H1 (cell line): Measurements from ENCODE around the gene RIPOR3. TPM values are rescaled to one million over a fixed set of nuclear protein-coding genes. Genes with fewer than 3 reads are reported as not detected.
A peak's percentile ranks its signal among the peaks of the same experiment; 100 is the strongest.

Source experiments
- CTCF ChIA-PET: fragments of 300-600 bp; sonication (Branson Sonifier 250); formaldehyde crosslinking; loops from one replicate; lab custom pipeline; 2021; ENCODE audit not compliant: partially characterized antibody; lab: Charles Lee
- POLR2A ChIA-PET: fragments of 300-600 bp; sonication (Branson Sonifier 250); formaldehyde crosslinking; loops from one replicate; lab custom pipeline; 2021; ENCODE audit warnings: inconsistent platforms; ENCODE audit not compliant: partially characterized antibody; lab: Charles Lee
- DNase-seq, 2 experiments: peaks; one replicate each; pipeline versions ENCODE4 v3.0.0 to v3.0.0-alpha.2; 2010 to 2022; ENCODE audit warnings: low spot score in 2 of 2, low read depth in 1 of 2, mixed read lengths in 1 of 2
- FAIRE-seq: peaks from 2 replicates; lab custom pipeline; 2011; peaks lifted over from hg19 to GRCh38; lab: Jason Lieb, UNC
- H2AFZ ChIP-seq: 2 replicates; pipeline ENCODE4 v1.8.1; 2012; ENCODE audit warnings: low read length, inconsistent platforms
- H2AK5ac ChIP-seq: 2 replicates; pipeline ENCODE4 v1.6.1; 2013; ENCODE audit warnings: low read depth, low read length
- H2BK120ac ChIP-seq: replicated peaks from 2 replicates; pipeline ENCODE3; 2013; ENCODE audit warnings: low read depth, low read length, inconsistent platforms
- H2BK12ac ChIP-seq: 2 replicates; pipeline ENCODE4 v1.6.1; 2013; ENCODE audit warnings: low read depth, low read length
- H2BK15ac ChIP-seq: 2 replicates; pipeline ENCODE4 v1.6.1; 2013; ENCODE audit warnings: low read length
- H2BK20ac ChIP-seq: 2 replicates; pipeline ENCODE4 v1.6.1; 2013; ENCODE audit warnings: low read length
- H2BK5ac ChIP-seq: 2 replicates; pipeline ENCODE4 v1.6.1; 2013; ENCODE audit warnings: low read depth, low read length
- H3K14ac ChIP-seq: 2 replicates; pipeline ENCODE4 v1.6.1; 2013; ENCODE audit warnings: inconsistent platforms; ENCODE audit not compliant: insufficient read length
- H3K18ac ChIP-seq: 2 replicates; pipeline ENCODE4 v1.6.1; 2013; ENCODE audit warnings: low read length; ENCODE audit errors: extremely low read depth
- H3K23ac ChIP-seq: 2 replicates; pipeline ENCODE4 v1.6.1; 2013; ENCODE audit warnings: inconsistent platforms; ENCODE audit not compliant: insufficient read length
- H3K23me2 ChIP-seq: 2 replicates; pipeline ENCODE4 v1.6.1; 2013; ENCODE audit warnings: low read depth, low read length
- H3K27ac ChIP-seq: 2 replicates; pipeline ENCODE4 v1.6.1; 2011; ENCODE audit warnings: low read depth, low read length, inconsistent platforms
- H3K27me3 ChIP-seq, 4 experiments: replicated peaks in 1 of 4; 1 replicate in 1 of 4; 2 replicates in 3 of 4; pipeline versions ENCODE4 v1.6.1 to v1.8.1; 2011 to 2013; ENCODE audit warnings: low read length in 3 of 4, mild to moderate bottlenecking in 3 of 4, inconsistent platforms in 2 of 4, mixed read lengths in 2 of 4, moderate library complexity in 1 of 4; ENCODE audit not compliant: control insufficient read depth in 3 of 4, insufficient read depth in 3 of 4; ENCODE audit errors: extremely low read depth in 1 of 4
- H3K36me3 ChIP-seq, 4 experiments: 2 replicates each; pipeline versions ENCODE4 v1.6.1 to v1.8.1; 2011 to 2013; ENCODE audit warnings: mild to moderate bottlenecking in 4 of 4, low read length in 3 of 4, moderate library complexity in 2 of 4, control low read depth in 1 of 4, inconsistent platforms in 1 of 4; ENCODE audit not compliant: insufficient read depth in 4 of 4, control insufficient read depth in 2 of 4
- H3K4ac ChIP-seq: replicated peaks from 2 replicates; pipeline ENCODE3; 2013; ENCODE audit warnings: low read length, low read depth, mixed read lengths, inconsistent platforms; ENCODE audit not compliant: insufficient read length
- H3K4me1 ChIP-seq, 4 experiments: replicated peaks in 1 of 4; 1 replicate in 1 of 4; 2 replicates in 3 of 4; pipeline versions ENCODE4 v1.6.1 to v1.8.1; 2011 to 2013; ENCODE audit warnings: low read length in 3 of 4, inconsistent platforms in 2 of 4, mixed read lengths in 1 of 4; ENCODE audit not compliant: insufficient read depth in 4 of 4, control insufficient read depth in 3 of 4
- H3K4me2 ChIP-seq, 2 experiments: 2 replicates each; pipeline versions ENCODE4 v1.6.1 to v1.8.1; 2011 to 2013; ENCODE audit warnings: low read depth in 2 of 2, low read length in 2 of 2, control low read depth in 1 of 2, inconsistent platforms in 1 of 2, mild to moderate bottlenecking in 1 of 2; ENCODE audit not compliant: insufficient read depth in 1 of 2
- H3K4me3 ChIP-seq, 4 experiments: fragments of 200-600, 300-600 bp in 1 of 4; sonication (generic), shearing (Covaris generic), sonication (Bioruptor Twin) in 1 of 4; 2 replicates each; pipeline versions ENCODE4 v1.5.1 to v1.8.1; 2011 to 2016; ENCODE audit warnings: low read length in 4 of 4, low read depth in 3 of 4, control low read depth in 2 of 4, inconsistent platforms in 2 of 4, mild to moderate bottlenecking in 2 of 4, mixed read lengths in 1 of 4, moderate library complexity in 1 of 4; ENCODE audit not compliant: insufficient read depth in 2 of 4; ENCODE audit errors: extremely low read depth in 1 of 4
- H3K56ac ChIP-seq: replicated peaks from 2 replicates; pipeline ENCODE3; 2013; ENCODE audit warnings: low read depth, mild to moderate bottlenecking, mixed read lengths, low read length, inconsistent platforms; ENCODE audit not compliant: insufficient read length
- H3K79me1 ChIP-seq: 2 replicates; pipeline ENCODE4 v1.6.1; 2013; ENCODE audit warnings: low read depth, low read length, control low read depth
- H3K79me2 ChIP-seq, 2 experiments: 2 replicates each; pipeline versions ENCODE4 v1.6.1 to v1.8.1; 2012 to 2013; ENCODE audit warnings: low read length in 2 of 2, mild to moderate bottlenecking in 2 of 2, inconsistent platforms in 1 of 2; ENCODE audit not compliant: insufficient read depth in 2 of 2, control insufficient read depth in 1 of 2
- H3K9ac ChIP-seq, 4 experiments: replicated peaks in 1 of 4; 1 replicate in 1 of 4; 2 replicates in 3 of 4; pipeline versions ENCODE4 v1.6.1 to v1.8.1; 2011 to 2013; ENCODE audit warnings: low read depth in 3 of 4, low read length in 3 of 4, control low read depth in 2 of 4, mild to moderate bottlenecking in 2 of 4, moderate library complexity in 2 of 4, inconsistent platforms in 1 of 4; ENCODE audit errors: extremely low read depth in 1 of 4
- H3K9me3 ChIP-seq, 2 experiments: 2 replicates each; pipeline versions ENCODE4 v1.6.1 to v1.8.1; 2012 to 2013; ENCODE audit warnings: mild to moderate bottlenecking in 2 of 2, moderate library complexity in 2 of 2, control low read depth in 1 of 2, inconsistent platforms in 1 of 2, low read depth in 1 of 2, low read length in 1 of 2, mixed read lengths in 1 of 2; ENCODE audit not compliant: insufficient read depth in 2 of 2
- H4K20me1 ChIP-seq, 2 experiments: replicated peaks in 1 of 2; 2 replicates each; pipeline versions ENCODE3 to v1.8.1; 2011 to 2013; ENCODE audit warnings: inconsistent platforms in 2 of 2, low read length in 2 of 2, mild to moderate bottlenecking in 1 of 2; ENCODE audit not compliant: insufficient read depth in 2 of 2, control insufficient read depth in 1 of 2
- H4K5ac ChIP-seq: 2 replicates; pipeline ENCODE4 v1.6.1; 2013; ENCODE audit warnings: low read length, low read depth, mixed read lengths, inconsistent platforms; ENCODE audit not compliant: insufficient read length
- H4K8ac ChIP-seq: 2 replicates; pipeline ENCODE4 v1.8.0; 2013; ENCODE audit warnings: mild to moderate bottlenecking, moderate library complexity, low read length, inconsistent platforms; ENCODE audit not compliant: insufficient read depth; ENCODE audit errors: extremely low read depth
- H4K91ac ChIP-seq: replicated peaks from 2 replicates; pipeline ENCODE3; 2013; ENCODE audit warnings: low read length, mixed read lengths, inconsistent platforms; ENCODE audit not compliant: insufficient read length
- ATF2 ChIP-seq: IDR thresholded peaks from 2 replicates; pipeline ENCODE4 v1.6.1; 2012; ENCODE audit warnings: low read length, inconsistent platforms
- CTBP2 ChIP-seq: IDR thresholded peaks from 2 replicates; pipeline ENCODE4 v1.7.0; 2011; ENCODE audit warnings: borderline replicate concordance, mild to moderate bottlenecking, moderate library complexity, mixed read lengths, low read length; ENCODE audit not compliant: insufficient read depth, insufficient read length
- HDAC2 ChIP-seq, 2 experiments: fragments of 300-600 bp in 1 of 2; sonication (generic) in 1 of 2; IDR thresholded peaks; 2 replicates each; pipeline ENCODE4 v1.6.1; 2011 to 2012; ENCODE audit warnings: low read depth in 2 of 2, low read length in 2 of 2, mild to moderate bottlenecking in 2 of 2, moderate library complexity in 2 of 2, borderline replicate concordance in 1 of 2, inconsistent platforms in 1 of 2
- JUND ChIP-seq: IDR thresholded peaks from 2 replicates; pipeline ENCODE4 v1.6.1; 2011; ENCODE audit warnings: mild to moderate bottlenecking, improper control_type of control experiment, low read length
- POLR2AphosphoS5 ChIP-seq: IDR thresholded peaks from 2 replicates; pipeline ENCODE4 v1.6.1; 2011; ENCODE audit warnings: low read depth, low read length
- WGBS, 2 experiments: shearing (Covaris generic) in 1 of 2; methylation state at CpG; one replicate each; pipeline versions ENCODE4 v1.1.6 to v1.1.7; 2013 to 2015; ENCODE audit warnings: low lambda C conversion rate in 2 of 2, mixed read lengths in 2 of 2, inconsistent platforms in 1 of 2, low coverage in 1 of 2, missing lambda C conversion rate in 1 of 2; ENCODE audit not compliant: insufficient replicate concordance in 2 of 2, insufficient coverage in 1 of 2, insufficient read length in 1 of 2; ENCODE audit errors: extremely low coverage in 1 of 2, missing lambda C conversion rate in 1 of 2; 5-methylcytosine and 5-hydroxymethylcytosine counted together
- polyA plus RNA-seq, 7 experiments: library from polyadenylated mRNA; depleted of rRNA in 3 of 7; stranded (reverse) in 5 of 7; unstranded in 2 of 7; fragments of >200 nt in 5 of 7; fragments of 200-250 nt in 2 of 7; gene quantifications; 1 replicate in 5 of 7; 2 replicates in 1 of 7; 4 replicates in 1 of 7; pipeline versions ENCODE4 v1.2.1 to v1.2.3, GENCODE V29; 2011 to 2013; ENCODE audit warnings: missing spikeins in 2 of 7, mixed read lengths in 2 of 7
- total RNA-seq: library from RNA; stranded (reverse); fragmentation: NEBNext Ultra II Directional; extraction: Animal tissue kit (Norgen Biotek cat#: 25700); gene quantifications from 2 replicates; pipeline ENCODE4 v1.2.1, GENCODE V29; 2021
- TF ChIP-seq, protein P1 (sequence below): IDR thresholded peaks from 2 replicates; pipeline ENCODE4 v1.6.1; 2012; ENCODE audit warnings: inconsistent platforms
- TF ChIP-seq, protein P2 (sequence below), 3 experiments: IDR thresholded peaks; 1 replicate in 2 of 3; 2 replicates in 1 of 3; pipeline versions ENCODE4 v1.5.1 to v1.6.1; 2011; ENCODE audit warnings: low read length in 3 of 3, mild to moderate bottlenecking in 3 of 3, inconsistent platforms in 2 of 3, low read depth in 1 of 3, moderate library complexity in 1 of 3; ENCODE audit not compliant: insufficient read depth in 1 of 3; ENCODE audit errors: control extremely low read depth in 1 of 3

The RIPOR3 gene
- total and polyA plus RNA-seq, 2 of the 8 experiments (the other 6 are each of a cell fraction or from before 2014, with no cell fraction given) = 3.6 to 4.5 TPM

GRCh38 chr20:50730765-50731054 lies 39.4 kb upstream of the RIPOR3 start:
- Histone ChIP-seq H3K4me2 (peak overlapping the region; percentile 81 to 83), H2BK5ac (0 out of 2 replicates have a peak overlapping the region, but pooled peaks have one; percentile 4), H2AK5ac (no peak overlapping the region), H2BK20ac (no peak overlapping the region), H2BK12ac (no peak overlapping the region), H3K18ac (peak overlapping the region; percentile 88; the same call in 1 of the 2 replicates), H3K4me3 (peak overlapping the region; percentile 47 to 92 (median 54)), H2AFZ (no peak overlapping the region), H3K9ac (peak overlapping the region in 3 of 4 experiments; percentile 54 to 63 (median 54); a peak in 5 of 7 replicates), H4K8ac (peak overlapping the region; percentile 93; the same call in 1 of the 2 replicates), H3K14ac (no peak overlapping the region), H3K23ac (no peak overlapping the region), H3K56ac (peak overlapping the region; percentile 92), H3K23me2 (peaks cover 7% of the 10 kb centered on the region), H2BK120ac (no peak overlapping the region), H3K27ac (peak overlapping the region; percentile 46; the same call in 1 of the 2 replicates), H3K4ac (peak overlapping the region; percentile 45), H3K36me3 (peaks cover 0 to 4% (median 2%) of the 10 kb centered on the region in 4 experiments; a peak in 2 of 8 replicates), H2BK15ac (no peak overlapping the region), H3K79me2 (peaks cover 12 to 38% of the 10 kb centered on the region in 2 experiments; a peak in 3 of 4 replicates), H4K5ac (peak overlapping the region; percentile 85), H3K27me3 (no peaks in the 10 kb centered on the region), H3K4me1 (peaks cover 2 to 9% (median 6%) of the 10 kb centered on the region in 4 experiments; a peak in 5 of 7 replicates), H4K91ac (peak overlapping the region; percentile 1), H4K20me1 (peaks cover 0 to 3% of the 10 kb centered on the region in 2 experiments), H3K79me1 (no peaks in the 10 kb centered on the region), H3K9me3 (no peaks in the 10 kb centered on the region)
- DNase-seq (no peak), FAIRE-seq (no peak)
- ChIA-PET CTCF (interaction anchor here (1.4 to 2.6 kb wide), 3 partner anchors 13 to 42 kb away, joined by 3 to 13 read pairs (median 11); no protein-coding TSS in a partner anchor), POLR2A (interaction anchor here (0.7 to 2.3 kb wide), 11 partner anchors 8 to 79 kb away, joined by 3 to 6 read pairs (median 3); no protein-coding TSS in a partner anchor)
- WGBS, 2 experiments = 3% methylated on average over 26 of the region's 35 CpGs; no CpG with 5 or more reads in 1 of the 2 experiments
- TF ChIP-seq, protein P1, sequence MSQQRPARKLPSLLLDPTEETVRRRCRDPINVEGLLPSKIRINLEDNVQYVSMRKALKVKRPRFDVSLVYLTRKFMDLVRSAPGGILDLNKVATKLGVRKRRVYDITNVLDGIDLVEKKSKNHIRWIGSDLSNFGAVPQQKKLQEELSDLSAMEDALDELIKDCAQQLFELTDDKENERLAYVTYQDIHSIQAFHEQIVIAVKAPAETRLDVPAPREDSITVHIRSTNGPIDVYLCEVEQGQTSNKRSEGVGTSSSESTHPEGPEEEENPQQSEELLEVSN = peak; percentile 30; the same call in 1 of the 2 replicates
- TF ChIP-seq ATF2 (no peak), CTBP2 (peak; percentile 14), JUND (no peak), HDAC2 (IDR thresholded peaks at IDR 0.05; ENCODE audit: borderline replicate concordance in 1 of 2, low read depth in 2 of 2, low read length in 2 of 2) (no peak), POLR2AphosphoS5 (0 out of 2 replicates have a peak, but pooled peaks have one; percentile 11)
- TF ChIP-seq, protein P2, sequence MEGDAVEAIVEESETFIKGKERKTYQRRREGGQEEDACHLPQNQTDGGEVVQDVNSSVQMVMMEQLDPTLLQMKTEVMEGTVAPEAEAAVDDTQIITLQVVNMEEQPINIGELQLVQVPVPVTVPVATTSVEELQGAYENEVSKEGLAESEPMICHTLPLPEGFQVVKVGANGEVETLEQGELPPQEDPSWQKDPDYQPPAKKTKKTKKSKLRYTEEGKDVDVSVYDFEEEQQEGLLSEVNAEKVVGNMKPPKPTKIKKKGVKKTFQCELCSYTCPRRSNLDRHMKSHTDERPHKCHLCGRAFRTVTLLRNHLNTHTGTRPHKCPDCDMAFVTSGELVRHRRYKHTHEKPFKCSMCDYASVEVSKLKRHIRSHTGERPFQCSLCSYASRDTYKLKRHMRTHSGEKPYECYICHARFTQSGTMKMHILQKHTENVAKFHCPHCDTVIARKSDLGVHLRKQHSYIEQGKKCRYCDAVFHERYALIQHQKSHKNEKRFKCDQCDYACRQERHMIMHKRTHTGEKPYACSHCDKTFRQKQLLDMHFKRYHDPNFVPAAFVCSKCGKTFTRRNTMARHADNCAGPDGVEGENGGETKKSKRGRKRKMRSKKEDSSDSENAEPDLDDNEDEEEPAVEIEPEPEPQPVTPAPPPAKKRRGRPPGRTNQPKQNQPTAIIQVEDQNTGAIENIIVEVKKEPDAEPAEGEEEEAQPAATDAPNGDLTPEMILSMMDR (IDR thresholded peaks at IDR 0.05; ENCODE audit: control extremely low read depth in 1 of 3, insufficient read depth in 1 of 3, low read depth in 1 of 3, low read length in 3 of 3) = no peak
